Esophagus muscularis mucosa (tissue), 4 donors: ENCODE data around the gene ZNF844.

ENCODE experiments used
- EP300 ChIP-seq: sonication (generic); formaldehyde crosslinking; IDR thresholded peaks from one replicate; pipeline ENCODE4 v1.6.1; 2017; ENCODE audit warnings: antibody characterized with exemption
- POLR2A ChIP-seq: fragments of 450-650 bp; IDR thresholded peaks from one replicate; pipeline ENCODE4 v1.6.1; 2017; ENCODE audit warnings: antibody characterized with exemption, moderate library complexity, mild to moderate bottlenecking, low read depth
- POLR2AphosphoS5 ChIP-seq, 2 donors: sonication (generic); formaldehyde crosslinking; IDR thresholded peaks; one replicate each; pipeline ENCODE4 v1.6.1; 2017; ENCODE audit warnings: antibody characterized with exemption in 2 of 2
- TF ChIP-seq, protein P1 (sequence below), 3 experiments: fragments of 200-600 bp in 2 of 3; fragments of 450-650 bp in 1 of 3; sonication (generic) in 2 of 3; IDR thresholded peaks; one replicate each; pipeline ENCODE4 v1.5.1; 2017 to 2019; ENCODE audit warnings: antibody characterized with exemption in 3 of 3, mild to moderate bottlenecking in 2 of 3, moderate library complexity in 1 of 3

- TF ChIP-seq EP300: no peak
- TF ChIP-seq, protein P1, sequence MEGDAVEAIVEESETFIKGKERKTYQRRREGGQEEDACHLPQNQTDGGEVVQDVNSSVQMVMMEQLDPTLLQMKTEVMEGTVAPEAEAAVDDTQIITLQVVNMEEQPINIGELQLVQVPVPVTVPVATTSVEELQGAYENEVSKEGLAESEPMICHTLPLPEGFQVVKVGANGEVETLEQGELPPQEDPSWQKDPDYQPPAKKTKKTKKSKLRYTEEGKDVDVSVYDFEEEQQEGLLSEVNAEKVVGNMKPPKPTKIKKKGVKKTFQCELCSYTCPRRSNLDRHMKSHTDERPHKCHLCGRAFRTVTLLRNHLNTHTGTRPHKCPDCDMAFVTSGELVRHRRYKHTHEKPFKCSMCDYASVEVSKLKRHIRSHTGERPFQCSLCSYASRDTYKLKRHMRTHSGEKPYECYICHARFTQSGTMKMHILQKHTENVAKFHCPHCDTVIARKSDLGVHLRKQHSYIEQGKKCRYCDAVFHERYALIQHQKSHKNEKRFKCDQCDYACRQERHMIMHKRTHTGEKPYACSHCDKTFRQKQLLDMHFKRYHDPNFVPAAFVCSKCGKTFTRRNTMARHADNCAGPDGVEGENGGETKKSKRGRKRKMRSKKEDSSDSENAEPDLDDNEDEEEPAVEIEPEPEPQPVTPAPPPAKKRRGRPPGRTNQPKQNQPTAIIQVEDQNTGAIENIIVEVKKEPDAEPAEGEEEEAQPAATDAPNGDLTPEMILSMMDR (IDR thresholded peaks at IDR 0.05): peak in 2 of 3 experiments; percentile 3 to 10
- TF ChIP-seq POLR2AphosphoS5 (IDR thresholded peaks at IDR 0.05): peak; percentile 95 to 96
- TF ChIP-seq POLR2A: peak; percentile 30
Observed at GRCh38 chr19:12052497-12053169, 11.9 kb upstream of the ZNF844 start, which contains the start of gene ZNF878.
